Measurements from ENCODE around the gene PDGFD.

Gene PDGFD

DNA sequence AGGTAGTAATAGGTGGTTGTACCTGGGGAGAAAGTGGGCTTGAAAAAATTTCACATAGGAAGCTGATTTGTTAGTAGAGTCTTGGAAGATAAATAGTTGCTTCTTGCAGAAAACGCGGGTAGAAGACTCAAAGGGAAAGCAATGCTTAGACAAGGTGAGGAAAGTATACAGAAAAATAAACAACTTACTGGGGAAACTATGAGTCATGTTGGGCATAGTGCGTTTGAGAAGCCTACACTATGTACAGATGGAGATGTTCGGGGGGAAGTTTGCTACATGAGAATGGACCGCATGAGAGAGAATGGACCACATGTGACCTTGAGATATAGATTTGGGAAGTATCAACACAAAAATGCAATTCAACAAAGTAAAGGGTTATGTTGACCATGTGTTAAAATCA is 214.2 kb downstream of the PDGFD start:
- TF ChIP-seq, protein P1, sequence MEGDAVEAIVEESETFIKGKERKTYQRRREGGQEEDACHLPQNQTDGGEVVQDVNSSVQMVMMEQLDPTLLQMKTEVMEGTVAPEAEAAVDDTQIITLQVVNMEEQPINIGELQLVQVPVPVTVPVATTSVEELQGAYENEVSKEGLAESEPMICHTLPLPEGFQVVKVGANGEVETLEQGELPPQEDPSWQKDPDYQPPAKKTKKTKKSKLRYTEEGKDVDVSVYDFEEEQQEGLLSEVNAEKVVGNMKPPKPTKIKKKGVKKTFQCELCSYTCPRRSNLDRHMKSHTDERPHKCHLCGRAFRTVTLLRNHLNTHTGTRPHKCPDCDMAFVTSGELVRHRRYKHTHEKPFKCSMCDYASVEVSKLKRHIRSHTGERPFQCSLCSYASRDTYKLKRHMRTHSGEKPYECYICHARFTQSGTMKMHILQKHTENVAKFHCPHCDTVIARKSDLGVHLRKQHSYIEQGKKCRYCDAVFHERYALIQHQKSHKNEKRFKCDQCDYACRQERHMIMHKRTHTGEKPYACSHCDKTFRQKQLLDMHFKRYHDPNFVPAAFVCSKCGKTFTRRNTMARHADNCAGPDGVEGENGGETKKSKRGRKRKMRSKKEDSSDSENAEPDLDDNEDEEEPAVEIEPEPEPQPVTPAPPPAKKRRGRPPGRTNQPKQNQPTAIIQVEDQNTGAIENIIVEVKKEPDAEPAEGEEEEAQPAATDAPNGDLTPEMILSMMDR (IDR thresholded peaks at IDR 0.05; ENCODE audit: low read depth, low read length): no peak
- no peak for DNase-seq (ENCODE audit: low read depth in 2 of 2)
- H3K4me3 ChIP-seq (replicated peaks in 1 of 2; ENCODE audit: low read depth in 2 of 2, low read length in 2 of 2): no peak overlapping the region

DNA sequence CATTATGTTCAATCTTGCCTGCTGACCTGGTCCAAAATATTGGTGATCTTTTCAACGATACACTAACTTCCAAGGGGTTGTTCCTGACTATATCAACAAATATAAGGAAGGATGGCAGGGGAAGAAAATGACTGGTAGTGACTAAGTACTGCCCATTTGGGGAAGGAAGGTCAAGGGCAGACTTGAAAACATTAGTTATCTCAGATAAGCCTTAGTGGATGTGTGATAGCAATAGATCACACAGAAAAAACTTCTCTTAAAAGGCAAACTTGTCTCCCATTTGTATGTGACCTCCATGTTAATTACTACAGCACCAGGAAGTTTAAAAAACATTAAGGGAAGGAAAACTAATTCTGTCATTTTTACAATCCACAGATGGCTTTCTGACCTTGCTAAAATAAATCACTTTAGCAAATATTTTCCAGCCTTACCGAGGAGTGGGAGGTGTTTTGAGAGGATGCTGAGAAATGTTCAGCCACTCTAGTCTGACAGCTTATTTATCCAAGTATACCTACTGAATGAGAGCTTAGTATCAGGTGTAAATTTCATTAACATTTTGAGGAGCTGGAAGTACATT is 215.7 kb downstream of the PDGFD start:
- TF ChIP-seq, protein P1 (IDR thresholded peaks at IDR 0.05; ENCODE audit: low read depth, low read length): no peak
- no peak for DNase-seq (ENCODE audit: low read depth in 2 of 2)
- H3K4me3 ChIP-seq (replicated peaks in 1 of 2; ENCODE audit: low read depth in 2 of 2, low read length in 2 of 2): no peak overlapping the region

DNA sequence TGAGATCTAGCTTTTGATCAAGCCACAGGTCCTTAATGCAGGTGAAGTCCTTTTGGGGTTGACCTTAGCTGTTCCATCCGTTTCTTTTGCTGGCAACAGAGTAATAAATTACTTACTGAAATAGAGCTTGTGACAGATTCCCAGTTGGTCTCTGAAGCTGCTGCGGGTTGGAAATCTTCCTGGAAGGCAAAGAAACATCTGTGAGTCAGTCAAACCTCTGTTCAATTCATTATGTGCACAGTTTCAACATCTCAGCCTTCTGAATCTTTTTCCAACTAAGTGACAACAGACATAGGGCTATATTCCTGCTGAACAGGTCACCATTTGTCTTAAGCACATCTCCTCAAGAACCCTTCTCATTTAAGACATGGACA is 216.4 kb downstream of the PDGFD start:
- TF ChIP-seq, protein P1 (IDR thresholded peaks at IDR 0.05; ENCODE audit: low read depth, low read length): no peak
- H3K4me3 ChIP-seq (replicated peaks in 1 of 2; ENCODE audit: low read depth in 2 of 2, low read length in 2 of 2): no peak overlapping the region
- DNase-seq (ENCODE audit: low read depth in 2 of 2): peak; percentile 50 to 75

DNA sequence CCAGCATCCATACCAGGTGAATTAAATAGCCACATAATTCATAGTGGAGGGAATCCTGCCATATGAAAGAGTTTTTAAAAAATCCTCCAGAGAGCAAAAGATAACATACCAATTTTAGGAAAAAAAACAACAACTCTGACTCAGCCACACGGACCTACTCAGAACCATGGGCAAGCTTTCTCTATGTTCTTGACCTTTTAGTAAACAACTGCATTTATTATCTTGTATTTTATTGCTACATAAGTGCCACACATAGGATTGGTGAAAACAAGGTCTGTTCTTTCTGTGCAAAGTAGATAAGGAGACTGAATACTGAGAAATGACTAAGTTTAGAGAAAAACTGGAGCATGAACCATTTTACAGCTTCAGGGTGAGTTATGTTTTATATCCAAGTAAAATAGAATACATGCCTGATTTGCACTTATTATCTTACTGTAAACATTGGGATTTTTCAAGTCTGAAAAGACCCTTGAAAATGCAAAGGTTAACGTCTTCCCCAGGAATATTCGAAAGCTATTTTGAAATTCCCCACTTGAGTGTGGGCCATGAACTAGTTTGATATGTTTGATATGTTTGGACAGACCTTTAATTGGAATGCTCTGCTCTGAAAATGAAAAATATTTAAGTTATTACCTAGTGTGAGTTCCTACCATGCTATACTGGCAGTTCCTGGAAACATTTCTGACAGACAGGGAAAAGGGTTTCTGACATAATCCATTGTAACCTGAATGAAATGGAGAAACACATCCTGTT is 217.0 kb downstream of the PDGFD start:
- H3K4me3 ChIP-seq (replicated peaks in 1 of 2; ENCODE audit: low read depth in 2 of 2, low read length in 2 of 2): no peak overlapping the region
- TF ChIP-seq, protein P1 (IDR thresholded peaks at IDR 0.05; ENCODE audit: low read depth, low read length): no peak
- DNase-seq (ENCODE audit: low read depth in 2 of 2): peak in 1 of 2 donors; percentile 75

DNA sequence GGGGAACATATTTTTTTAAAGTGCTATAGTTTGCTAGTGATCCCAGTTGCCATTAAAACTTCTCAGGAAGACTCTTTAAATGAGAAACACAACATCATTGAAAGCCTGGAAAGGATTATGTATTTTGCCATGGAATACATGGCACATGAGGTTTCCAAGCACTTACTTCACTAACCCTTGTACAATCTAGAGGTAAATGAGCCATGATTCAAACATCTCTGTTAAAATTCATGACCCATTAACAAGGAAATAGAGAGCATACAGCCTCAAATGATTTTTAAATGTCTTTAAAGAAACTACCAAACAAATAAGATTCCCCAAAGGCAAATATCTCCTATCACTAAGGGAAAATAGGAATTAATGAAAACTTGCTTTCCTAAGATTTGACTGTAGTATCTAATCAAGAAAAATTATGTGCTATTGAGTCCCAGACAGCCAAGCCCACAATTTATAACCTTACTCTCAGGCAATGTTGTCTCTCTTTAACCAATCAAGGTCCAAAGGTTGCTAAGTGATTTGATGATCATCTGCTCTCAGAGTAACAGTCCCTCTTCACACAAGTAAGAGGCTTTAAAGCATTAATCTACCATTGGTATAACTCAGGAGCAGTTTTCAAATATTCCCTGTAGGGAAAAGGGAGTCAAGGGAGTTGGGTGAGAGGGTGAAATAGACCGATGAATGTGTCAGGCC is 219.6 kb downstream of the PDGFD start:
- no peak overlapping the region for H3K4me3 ChIP-seq (replicated peaks in 1 of 2; ENCODE audit: low read depth in 2 of 2, low read length in 2 of 2)
- no peak for DNase-seq (ENCODE audit: low read depth in 2 of 2)
- TF ChIP-seq, protein P1 (IDR thresholded peaks at IDR 0.05; ENCODE audit: low read depth, low read length): no peak

DNA sequence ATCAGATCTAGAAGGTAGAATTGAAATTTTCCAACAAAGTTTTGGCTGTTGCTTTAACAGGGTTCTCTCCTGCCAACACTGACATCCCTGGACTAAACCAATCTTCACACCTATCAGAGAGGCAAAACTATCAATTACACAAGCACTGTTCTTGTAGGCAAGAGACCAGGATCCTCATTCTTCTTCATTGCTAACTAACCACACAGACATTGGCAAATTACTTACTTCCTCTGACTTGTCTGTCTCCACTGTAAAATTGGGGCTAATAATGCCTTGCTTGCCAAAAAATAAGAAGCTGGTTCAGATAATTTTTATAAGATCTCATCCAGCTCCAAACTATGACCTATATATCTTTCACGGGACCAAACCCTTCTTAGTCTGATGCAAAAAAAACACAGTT is 221.3 kb downstream of the PDGFD start:
- DNase-seq (ENCODE audit: low read depth in 2 of 2): peak in 1 of 2 donors; percentile 31
- TF ChIP-seq, protein P1 (IDR thresholded peaks at IDR 0.05; ENCODE audit: low read depth, low read length): no peak
- H3K4me3 ChIP-seq (replicated peaks in 1 of 2; ENCODE audit: low read depth in 2 of 2, low read length in 2 of 2): no peak overlapping the region

Data from cardiac fibroblast (primary cell).